Smooth muscle cell (in vitro differentiated cells): ENCODE data around the gene IGFBP7. TPM values are rescaled to one million over a fixed set of nuclear protein-coding genes. Genes with fewer than 3 reads are reported as not detected.

Source experiments
- DNase-seq: peaks from one replicate; lab custom pipeline; 2025; ENCODE audit not compliant: unreplicated experiment; lab: John Stamatoyannopoulos, UW
- H2AFZ ChIP-seq: fragments of 200-600 bp; sonication (generic); 2 replicates; pipeline ENCODE4 v1.6.0; 2016; ENCODE audit warnings: antibody characterized with exemption, low read depth, mild to moderate bottlenecking
- H3F3A ChIP-seq: fragments of 200-600 bp; sonication (generic); 2 replicates; pipeline ENCODE4 v1.6.0; 2017; ENCODE audit warnings: antibody characterized with exemption, low read depth
- H3K27ac ChIP-seq: fragments of 200-600 bp; sonication (generic); 2 replicates; pipeline ENCODE4 v1.5.1; 2016; ENCODE audit warnings: low read depth, mild to moderate bottlenecking
- H3K27me3 ChIP-seq: fragments of 200-600 bp; sonication (generic); 2 replicates; pipeline ENCODE4 v1.6.1; 2016; ENCODE audit warnings: low read depth, mild to moderate bottlenecking
- H3K36me3 ChIP-seq: fragments of 200-600 bp; sonication (generic); 2 replicates; pipeline ENCODE4 v1.5.1; 2016; ENCODE audit warnings: low read depth
- H3K4me1 ChIP-seq: fragments of 200-600 bp; sonication (generic); 2 replicates; pipeline ENCODE4 v1.5.1; 2016; ENCODE audit warnings: low read depth
- H3K4me2 ChIP-seq: fragments of 200-600 bp; sonication (generic); 2 replicates; pipeline ENCODE4 v1.6.0; 2016; ENCODE audit warnings: mild to moderate bottlenecking
- H3K4me3 ChIP-seq: fragments of 200-600 bp; sonication (generic); 2 replicates; pipeline ENCODE4 v1.5.1; 2016; ENCODE audit warnings: mild to moderate bottlenecking
- H3K79me2 ChIP-seq: fragments of 200-600 bp; sonication (generic); 2 replicates; pipeline ENCODE4 v1.6.0; 2016; ENCODE audit warnings: low read depth, mild to moderate bottlenecking
- H3K9ac ChIP-seq: fragments of 200-600 bp; sonication (generic); 2 replicates; pipeline ENCODE4 v1.6.0; 2016; ENCODE audit warnings: low read depth
- H3K9me3 ChIP-seq: fragments of 200-600 bp; sonication (generic); replicated peaks from 2 replicates; pipeline ENCODE4 v1.5.1; 2016; ENCODE audit warnings: low read depth
- H4K20me1 ChIP-seq: fragments of 200-600 bp; sonication (generic); 2 replicates; pipeline ENCODE4 v1.6.0; 2016; ENCODE audit warnings: low read depth
- CTCF ChIP-seq: fragments of 200-600 bp; sonication (generic); IDR thresholded peaks from 2 replicates; pipeline ENCODE4 v1.5.1; 2017; ENCODE audit warnings: borderline replicate concordance, mild to moderate bottlenecking, antibody characterized with exemption; ENCODE audit not compliant: insufficient read depth, poor library complexity, severe bottlenecking
- WGBS: methylation state at CpG from one replicate; pipeline ENCODE4 v1.1.7; 2016; ENCODE audit warnings: low lambda C conversion rate; 5-methylcytosine and 5-hydroxymethylcytosine counted together
- polyA plus RNA-seq: library from polyadenylated mRNA; unstranded; fragments of >200 nt; fragmentation: Nextera tagmentation; extraction: Ambion mirVana; gene quantifications from 2 replicates; pipeline ENCODE4 v1.2.1, GENCODE V29; 2016
- total RNA-seq: library from RNA; depleted of rRNA; stranded (reverse); fragments of >200 nt; gene quantifications from 2 replicates; pipeline ENCODE4 v1.2.3, GENCODE V29; 2014

The IGFBP7 gene
- total and polyA plus RNA-seq, 2 experiments from 2014 or later = 998 to 1,684 TPM

DNA sequence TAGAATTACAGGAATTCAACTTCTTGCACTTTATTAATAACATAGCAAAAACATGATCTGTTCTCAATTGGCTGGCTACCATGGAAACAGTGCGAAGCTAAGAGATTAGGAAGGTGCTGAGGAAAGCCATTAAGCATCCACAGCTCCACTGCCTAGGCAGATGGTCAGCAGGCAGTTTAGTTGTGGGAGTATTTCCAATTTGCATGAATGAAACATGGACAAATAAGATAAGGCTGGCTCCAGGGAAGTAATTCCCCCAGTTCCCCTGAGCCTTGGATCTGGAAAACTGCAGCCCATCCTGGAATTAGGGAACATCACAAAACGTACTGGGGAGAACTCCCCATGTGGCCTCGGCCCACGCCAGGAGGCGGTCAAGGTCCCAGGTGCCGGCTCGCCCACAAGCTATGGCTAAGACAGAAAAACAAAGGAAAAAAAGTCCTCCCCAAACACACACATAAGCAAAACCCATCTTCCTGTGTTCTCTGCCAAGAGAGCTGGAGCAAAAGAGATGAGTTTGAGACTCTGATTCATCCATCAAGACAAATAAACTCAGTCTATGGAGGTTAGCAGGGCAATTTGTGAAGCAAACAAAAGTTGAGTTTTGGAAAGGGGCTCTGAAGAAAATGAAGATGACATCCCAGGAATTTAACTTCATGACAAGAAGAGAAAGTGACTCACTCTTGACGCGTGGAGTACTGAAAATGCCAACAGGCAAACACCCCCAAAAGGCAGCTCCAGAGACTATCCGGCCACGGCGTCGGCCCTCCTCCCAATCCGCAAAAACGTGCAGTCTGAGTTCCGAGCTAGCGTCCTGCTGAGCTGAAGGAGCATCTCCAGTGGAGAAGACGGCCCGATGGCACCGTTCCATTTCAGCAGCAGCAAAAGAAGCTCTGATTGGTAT, 45.1 kb downstream of the IGFBP7 start:
- peak overlapping the region; percentile 73 for H3K4me2 ChIP-seq
- peaks cover 64% of the 10 kb centered on the region for H3K79me2 ChIP-seq
- peaks cover 78% of the 10 kb centered on the region for H3F3A ChIP-seq
- peaks cover 11% of the 10 kb centered on the region for H3K4me1 ChIP-seq
- no peak overlapping the region for H2AFZ ChIP-seq
- peak overlapping the region; percentile 53 for H3K9ac ChIP-seq
- no peaks in the 10 kb centered on the region for H3K9me3 ChIP-seq
- DNase-seq = no peak
- H3K27me3 ChIP-seq = no peaks in the 10 kb centered on the region
- TF ChIP-seq CTCF = no peak
- 46% methylated on average over 20 of the region's 20 CpGs for WGBS
- no peaks in the 10 kb centered on the region for H4K20me1 ChIP-seq
- H3K27ac ChIP-seq = peak overlapping the region; percentile 88
- H3K36me3 ChIP-seq = no peaks in the 10 kb centered on the region
- H3K4me3 ChIP-seq = no peak overlapping the region

DNA sequence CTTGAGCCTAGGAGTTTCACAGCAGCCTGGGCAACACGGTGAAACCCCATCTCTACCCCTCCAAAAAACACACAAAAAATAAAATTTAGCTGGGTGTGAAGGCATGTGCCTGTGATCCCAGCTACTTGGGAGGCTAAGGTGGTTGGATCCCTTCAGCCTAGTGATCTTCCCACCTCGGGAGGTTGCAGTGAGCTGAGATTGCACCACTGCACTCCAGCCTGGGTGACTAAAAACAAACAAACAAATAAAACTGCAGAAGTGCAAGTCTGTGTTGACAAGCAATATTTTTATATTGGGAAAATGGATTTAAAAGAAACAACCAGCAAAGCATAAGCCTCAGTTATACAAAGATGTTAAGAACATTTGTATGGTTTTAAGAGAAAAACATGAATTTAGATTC, 46.1 kb downstream of the IGFBP7 start:
- WGBS = 43% methylated on average over 2 of the region's 2 CpGs
- Histone ChIP-seq H3F3A (peaks cover 72% of the 10 kb centered on the region), H3K36me3 (no peaks in the 10 kb centered on the region), H3K9me3 (no peaks in the 10 kb centered on the region), H2AFZ (no peak overlapping the region), H3K4me2 (peak overlapping the region; percentile 73), H3K27ac (peak overlapping the region; percentile 88), H3K9ac (peak overlapping the region; percentile 34), H4K20me1 (no peaks in the 10 kb centered on the region), H3K4me3 (no peak overlapping the region), H3K79me2 (peaks cover 64% of the 10 kb centered on the region), H3K27me3 (no peaks in the 10 kb centered on the region), H3K4me1 (peaks cover 11% of the 10 kb centered on the region)
- DNase-seq = no peak
- no peak for TF ChIP-seq CTCF

DNA sequence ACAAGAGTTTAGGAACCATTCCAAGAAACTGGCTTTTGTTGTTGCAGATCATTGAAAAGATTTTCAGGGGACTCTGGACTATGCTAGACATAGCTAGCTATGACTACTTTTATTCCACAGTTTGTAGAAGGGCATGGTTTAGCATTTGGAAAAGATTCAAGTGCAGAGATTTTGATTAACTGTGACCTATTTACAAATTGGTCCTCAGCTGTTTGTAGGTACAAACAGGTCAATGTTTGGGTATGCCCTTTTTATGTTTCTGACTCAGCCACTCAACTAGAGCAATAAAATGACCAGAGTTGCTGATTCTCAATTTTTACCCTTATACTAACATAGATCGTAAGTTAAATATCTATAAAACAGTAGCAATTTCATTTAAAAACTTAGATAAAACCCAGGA, 46.7 kb downstream of the IGFBP7 start:
- 63% methylated on average over 1 of the region's 1 CpG for WGBS
- Histone ChIP-seq H3K4me1 (peaks cover 11% of the 10 kb centered on the region), H3K36me3 (no peaks in the 10 kb centered on the region), H3K27me3 (no peaks in the 10 kb centered on the region), H2AFZ (no peak overlapping the region), H3K79me2 (peaks cover 65% of the 10 kb centered on the region), H4K20me1 (no peaks in the 10 kb centered on the region), H3F3A (peaks cover 67% of the 10 kb centered on the region), H3K9ac (no peak overlapping the region), H3K9me3 (no peaks in the 10 kb centered on the region), H3K27ac (peak overlapping the region; percentile 88), H3K4me2 (peak overlapping the region; percentile 73), H3K4me3 (no peak overlapping the region)
- TF ChIP-seq CTCF = no peak
- no peak for DNase-seq
